ENCODE measurements around the gene SDK1. TPM values are rescaled to one million over a fixed set of nuclear protein-coding genes. Genes with fewer than 3 reads are reported as not detected.

SDK1 gene
- total and polyA plus RNA-seq, 2 of the 8 experiments (the other 6 are each of a cell fraction or from before 2014, with no cell fraction given): 3.3 to 7.2 TPM

DNA sequence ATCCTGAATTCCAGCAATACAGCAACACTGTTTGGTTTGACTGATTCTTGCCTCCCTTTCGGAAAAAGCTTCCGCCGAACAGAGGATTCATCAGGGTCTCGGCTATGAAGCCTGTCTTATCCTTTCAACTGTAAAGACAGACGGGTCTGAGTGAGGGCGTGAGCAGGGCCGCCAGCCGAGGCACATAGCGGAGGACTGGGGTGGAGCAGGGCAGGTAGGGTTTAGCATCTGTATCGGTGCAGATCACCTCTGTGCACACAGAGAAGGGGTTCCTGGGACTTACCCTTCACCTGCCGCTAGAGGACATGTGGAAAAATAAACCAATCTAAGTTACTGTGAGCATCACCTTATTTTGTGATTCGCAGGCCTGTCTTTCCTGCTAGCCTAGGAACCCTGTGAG is 724.2 kb downstream of the SDK1 start:
- Histone ChIP-seq H3K27ac (ENCODE audit: low read depth, low read length) (no peak overlapping the region), H2AFZ (ENCODE audit: low read length) (no peak overlapping the region), H2BK5ac (ENCODE audit: low read depth, low read length) (no peak overlapping the region), H3K4me2 (ENCODE audit: insufficient read depth in 1 of 2, low read depth in 2 of 2, low read length in 2 of 2) (no peak overlapping the region), H3K18ac (ENCODE audit: extremely low read depth, low read length) (no peak overlapping the region), H4K5ac (ENCODE audit: insufficient read length, low read depth, low read length) (no peak overlapping the region), H4K91ac (replicated peaks; ENCODE audit: insufficient read length, low read length) (no peak overlapping the region), H2AK5ac (ENCODE audit: low read depth, low read length) (no peak overlapping the region), H3K4me3 (ENCODE audit: extremely low read depth in 1 of 4, insufficient read depth in 2 of 4, low read depth in 3 of 4, low read length in 4 of 4) (no peak overlapping the region), H2BK20ac (ENCODE audit: low read length) (no peak overlapping the region), H3K23me2 (ENCODE audit: low read depth, low read length) (no peaks in the 10 kb centered on the region), H3K9me3 (ENCODE audit: insufficient read depth in 2 of 2, low read depth in 1 of 2, low read length in 1 of 2) (peaks cover 0 to 6% of the 10 kb centered on the region in 2 experiments; a peak in 1 of 4 replicates), H3K79me1 (ENCODE audit: low read depth, low read length) (no peaks in the 10 kb centered on the region), H3K4me1 (replicated peaks in 1 of 4; ENCODE audit: control insufficient read depth in 3 of 4, insufficient read depth in 4 of 4, low read length in 3 of 4) (peaks cover 0 to 5% (median 2%) of the 10 kb centered on the region in 4 experiments; a peak in 2 of 7 replicates), H3K27me3 (replicated peaks in 1 of 4; ENCODE audit: control insufficient read depth in 3 of 4, extremely low read depth in 1 of 4, insufficient read depth in 3 of 4, low read length in 3 of 4) (no peaks in the 10 kb centered on the region), H3K23ac (ENCODE audit: insufficient read length) (no peak overlapping the region), H3K36me3 (ENCODE audit: control insufficient read depth in 2 of 4, insufficient read depth in 4 of 4, low read length in 3 of 4) (no peaks in the 10 kb centered on the region; a peak in 1 of 8 replicates), H3K14ac (ENCODE audit: insufficient read length) (no peak overlapping the region), H4K20me1 (replicated peaks in 1 of 2; ENCODE audit: control insufficient read depth in 1 of 2, insufficient read depth in 2 of 2, low read length in 2 of 2) (no peaks in the 10 kb centered on the region), H2BK120ac (replicated peaks; ENCODE audit: low read depth, low read length) (no peak overlapping the region), H3K56ac (replicated peaks; ENCODE audit: insufficient read length, low read depth, low read length) (no peak overlapping the region), H2BK15ac (ENCODE audit: low read length) (no peak overlapping the region), H4K8ac (ENCODE audit: extremely low read depth, insufficient read depth, low read length) (no peak overlapping the region), H3K9ac (replicated peaks in 1 of 4; ENCODE audit: extremely low read depth in 1 of 4, low read depth in 3 of 4, low read length in 3 of 4) (no peak overlapping the region), H3K4ac (replicated peaks; ENCODE audit: insufficient read length, low read depth, low read length) (no peak overlapping the region), H2BK12ac (ENCODE audit: low read depth, low read length) (no peak overlapping the region), H3K79me2 (ENCODE audit: control insufficient read depth in 1 of 2, insufficient read depth in 2 of 2, low read length in 2 of 2) (no peaks in the 10 kb centered on the region)
- FAIRE-seq: no peak
- POLR2A ChIA-PET (ENCODE audit: partially characterized antibody): no interaction called here
- CTCF ChIA-PET (ENCODE audit: partially characterized antibody): no interaction called here
- no peak for DNase-seq (ENCODE audit: low read depth in 1 of 2, low spot score in 2 of 2)
- no peak for TF ChIP-seq SP2 (IDR thresholded peaks at IDR 0.05; ENCODE audit: low read length)
- no peak for TF ChIP-seq POLR2AphosphoS5 (IDR thresholded peaks at IDR 0.05; ENCODE audit: low read depth, low read length)
- TF ChIP-seq RFX5 (IDR thresholded peaks at IDR 0.05; ENCODE audit: borderline replicate concordance, low read depth, low read length): no peak
- no peak for TF ChIP-seq BRCA1 (IDR thresholded peaks at IDR 0.05; ENCODE audit: low read depth, low read length)
- TF ChIP-seq CBX8 (IDR thresholded peaks at IDR 0.05; ENCODE audit: borderline replicate concordance, low read depth, low read length): no peak
- no peak for TF ChIP-seq ZNF274 (IDR thresholded peaks at IDR 0.05; ENCODE audit: borderline replicate concordance, extremely low read depth, low read length)
- no peak for TF ChIP-seq CREB1 (IDR thresholded peaks at IDR 0.05)
- no peak for TF ChIP-seq ASH2L (IDR thresholded peaks at IDR 0.05; ENCODE audit: low read length)
- TF ChIP-seq RNF2 (IDR thresholded peaks at IDR 0.05; ENCODE audit: borderline replicate concordance, low read depth, low read length, missing control alignments, poor library complexity, severe bottlenecking): no peak
- no peak for TF ChIP-seq SIN3A (conservative IDR thresholded peaks at IDR 0.05 in 1 of 2, IDR thresholded peaks at IDR 0.05 in 1 of 2; ENCODE audit: low read depth in 1 of 2, low read length in 2 of 2)
- no peak for TF ChIP-seq JUN (IDR thresholded peaks at IDR 0.05; ENCODE audit: low read depth, low read length)
- TF ChIP-seq SIX5 (IDR thresholded peaks at IDR 0.05; ENCODE audit: low read depth, low read length): no peak
- TF ChIP-seq SP4 (IDR thresholded peaks at IDR 0.05; ENCODE audit: low read length): no peak
- no peak for TF ChIP-seq TCF12 (IDR thresholded peaks at IDR 0.05; ENCODE audit: low read depth, low read length)
- WGBS, 2 experiments (ENCODE audit: extremely low coverage in 1 of 2, insufficient coverage in 1 of 2, insufficient read length in 1 of 2, insufficient replicate concordance in 2 of 2, low coverage in 1 of 2, low lambda C conversion rate in 2 of 2, missing lambda C conversion rate in 1 of 2): 87% methylated on average over 12 of the region's 12 CpGs; no CpG with 5 or more reads in 1 of the 2 experiments
